ENCODE results near the gene PON1.

The PON1 gene

DNA sequence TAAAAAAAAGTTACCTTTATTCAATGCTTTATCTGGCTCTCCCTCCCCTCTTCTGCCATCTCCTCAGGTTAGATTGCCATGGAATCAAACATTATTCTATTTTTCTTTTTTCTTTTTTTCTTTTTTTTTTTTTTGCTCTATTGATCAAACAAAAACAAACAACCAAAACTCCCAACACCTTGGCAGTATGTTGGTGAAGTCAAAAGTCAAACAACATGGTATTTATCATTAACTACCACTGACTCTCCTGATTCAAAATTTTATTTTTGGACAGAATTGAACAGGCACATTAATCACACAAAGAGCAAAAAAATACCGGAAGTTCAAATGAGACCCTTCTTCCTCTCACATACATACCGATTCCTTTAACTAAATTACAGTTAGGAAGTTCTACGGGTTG, 6.4 kb downstream of the PON1 start:
- DNase-seq (ENCODE audit: low read depth in 2 of 2): no peak

DNA sequence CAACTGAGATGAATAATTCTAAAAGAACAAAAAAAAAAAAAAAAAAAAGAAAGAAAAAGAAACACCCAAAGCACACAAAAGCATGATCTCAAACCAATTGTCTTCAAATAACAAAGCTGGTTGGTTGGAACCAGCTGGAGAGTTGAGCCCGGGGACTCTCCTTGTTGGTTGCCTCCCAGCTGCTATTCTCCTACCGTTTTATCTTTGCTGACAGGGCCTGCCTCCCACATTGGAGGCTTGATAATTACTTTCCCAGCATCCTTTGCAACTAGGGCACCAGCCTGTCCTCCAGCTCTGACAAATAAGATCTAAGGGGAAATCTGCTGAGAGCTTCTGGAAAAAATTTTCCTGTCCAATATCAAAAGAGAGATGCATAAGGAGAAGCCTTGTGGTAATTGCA, 6.8 kb downstream of the PON1 start:
- DNase-seq (ENCODE audit: low read depth in 2 of 2): no peak

DNA sequence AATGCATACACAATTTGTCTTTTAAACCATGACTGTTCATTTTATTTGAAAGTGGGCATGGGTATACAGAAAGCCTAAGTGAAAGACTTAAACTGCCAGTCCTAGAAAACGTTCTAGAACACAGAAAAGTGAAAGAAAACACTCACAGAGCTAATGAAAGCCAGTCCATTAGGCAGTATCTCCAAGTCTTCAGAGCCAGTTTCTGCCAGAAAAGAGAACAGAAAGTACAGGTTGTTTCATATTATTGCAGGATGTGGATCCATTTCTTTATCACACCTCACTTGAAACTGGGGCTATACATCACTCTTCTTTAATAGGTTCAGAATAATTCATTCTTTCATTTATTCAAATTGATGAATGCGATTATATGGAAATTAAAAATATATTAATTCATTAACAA, 7.7 kb downstream of the PON1 start:
- DNase-seq (ENCODE audit: low read depth in 2 of 2): no peak

DNA sequence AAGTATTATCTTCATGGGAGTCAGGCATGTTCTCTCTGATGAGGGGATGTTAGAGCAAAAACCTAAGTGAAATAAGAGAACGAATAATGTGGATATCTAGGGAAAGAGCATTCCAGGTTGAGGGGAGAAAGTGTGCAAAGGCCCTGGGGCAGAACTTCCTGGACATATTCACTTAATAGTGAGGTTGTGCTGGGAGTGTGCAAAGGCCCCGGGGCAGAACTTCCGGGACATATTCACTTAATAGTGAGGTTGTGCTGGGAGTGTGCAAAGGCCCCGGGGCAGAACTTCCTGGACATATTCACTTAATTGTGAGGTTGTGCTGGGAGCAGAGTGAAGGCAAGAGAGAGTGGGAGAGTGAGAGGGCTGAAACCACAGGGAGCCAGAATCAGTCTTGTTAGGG, 11.8 kb downstream of the PON1 start:
- DNase-seq (ENCODE audit: low read depth in 2 of 2): no peak

DNA sequence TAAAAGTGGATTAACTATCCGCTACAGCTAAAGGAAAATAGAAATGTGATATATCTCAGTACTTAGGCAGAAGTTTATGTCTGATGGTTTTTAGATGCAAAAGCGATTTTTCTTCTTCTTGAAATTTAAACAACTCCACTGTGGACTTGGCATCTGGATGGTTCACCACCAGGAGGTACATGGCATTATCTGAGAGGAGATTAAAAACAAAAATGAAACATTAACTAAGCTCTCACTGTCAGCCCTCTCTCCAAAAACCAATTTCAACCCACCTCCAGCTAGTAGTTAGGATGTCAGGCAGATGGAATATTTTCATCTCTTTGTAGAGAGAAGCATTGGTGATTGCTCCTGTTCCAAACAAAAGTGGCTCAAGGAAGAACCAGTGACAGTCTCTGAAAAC, 12.9 kb downstream of the PON1 start:
- no peak for DNase-seq (ENCODE audit: low read depth in 2 of 2)

DNA sequence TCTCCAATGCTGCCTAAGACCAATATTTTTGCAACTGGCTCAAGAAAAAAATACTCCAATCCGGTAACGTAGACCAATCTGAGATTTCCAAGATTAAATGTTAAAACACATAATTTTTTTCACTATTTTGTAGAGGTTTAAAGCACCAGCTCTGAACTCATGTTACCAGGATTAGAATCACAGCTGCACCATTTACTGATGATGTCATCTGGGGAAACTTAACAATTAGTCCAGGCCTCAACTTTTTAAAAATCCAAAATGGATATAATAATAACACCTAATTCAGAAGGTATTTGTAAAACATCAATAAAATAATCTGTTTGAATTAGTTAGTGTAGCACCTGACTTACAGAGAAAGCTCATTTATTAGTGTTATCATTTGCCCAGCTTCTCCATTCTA, 14.4 kb downstream of the PON1 start:
- DNase-seq (ENCODE audit: low read depth in 2 of 2): no peak

DNA sequence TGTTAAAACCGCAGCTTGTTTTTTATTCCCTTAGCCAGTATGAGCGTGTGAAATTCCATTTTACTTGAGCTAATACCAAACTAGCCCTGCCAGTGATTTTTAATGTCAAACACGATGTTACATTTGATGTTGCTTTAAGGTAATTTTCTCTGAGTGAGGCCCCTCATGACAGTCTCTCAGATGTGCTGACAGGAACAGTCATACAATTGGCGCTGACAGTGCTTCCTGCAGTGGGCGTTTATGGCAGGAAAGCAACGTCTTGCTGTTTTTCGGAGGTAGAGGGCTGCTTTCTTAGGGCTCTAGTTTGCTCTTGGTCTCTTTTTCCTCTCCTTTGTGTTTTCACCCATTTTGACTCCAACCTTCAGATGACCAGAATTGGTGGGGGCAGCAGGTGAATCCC, 19.3 kb downstream of the PON1 start:
- DNase-seq (ENCODE audit: low read depth in 2 of 2): no peak

DNA sequence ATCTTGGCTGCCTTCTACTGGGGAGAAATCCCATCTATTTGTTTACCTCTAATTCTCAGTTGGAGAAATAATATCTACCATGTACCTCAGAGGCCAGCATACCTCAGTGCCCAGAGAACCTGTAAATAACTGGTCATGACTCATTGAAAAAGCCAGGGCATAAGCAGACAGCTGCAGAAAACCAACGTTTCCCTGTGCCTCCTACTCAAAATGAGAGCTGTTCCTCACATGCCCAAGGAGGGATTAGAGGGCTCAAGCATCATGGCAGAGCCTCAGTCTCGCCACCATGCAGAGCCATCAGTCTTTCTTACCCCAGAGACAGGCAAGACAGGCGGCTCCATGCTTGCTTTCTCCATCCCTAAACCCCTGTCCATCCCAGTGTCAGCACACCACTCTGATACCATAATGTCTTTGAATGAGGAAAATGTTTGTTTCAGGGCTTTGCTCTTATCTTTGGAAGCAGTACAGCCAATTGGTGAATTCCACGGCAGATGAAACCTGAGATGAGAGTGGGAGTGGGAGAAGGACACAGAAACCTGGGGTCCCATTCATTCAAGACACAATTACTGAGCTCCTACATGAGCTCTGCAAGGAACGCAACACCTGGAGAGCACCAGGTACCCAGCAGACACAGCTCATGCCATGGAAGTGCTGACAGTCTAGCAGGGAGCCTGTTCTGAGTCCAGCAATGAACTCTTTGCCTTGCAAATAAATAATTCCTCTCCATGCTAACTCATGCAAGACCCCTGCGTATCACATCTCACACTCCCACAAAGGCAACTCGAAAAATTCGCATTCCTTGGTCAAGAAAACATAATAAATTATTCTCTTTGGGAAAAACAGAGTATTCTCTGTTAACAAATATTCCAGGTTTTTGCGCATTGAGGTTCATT, 21.1 kb downstream of the PON1 start:
- DNase-seq (ENCODE audit: low read depth in 2 of 2): no peak

DNA sequence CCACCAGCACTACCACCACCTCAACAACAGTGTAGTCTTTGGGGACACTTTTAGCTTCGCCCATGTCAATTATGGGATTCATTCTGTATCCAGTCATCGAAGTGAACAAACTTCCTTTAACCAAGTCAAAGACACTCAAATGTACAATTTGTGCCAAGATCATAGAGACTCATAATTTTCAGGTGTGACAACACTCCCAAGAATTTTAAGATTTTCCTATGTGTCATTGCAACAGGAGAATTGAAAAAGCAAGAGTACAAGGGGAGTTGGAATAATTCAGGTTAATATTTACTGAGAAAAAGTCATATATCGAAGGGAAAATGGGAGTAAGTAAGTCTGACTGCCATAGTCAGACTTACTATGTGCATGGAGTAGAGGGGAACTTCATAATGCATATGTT, 26.2 kb downstream of the PON1 start:
- no peak for DNase-seq (ENCODE audit: low read depth in 2 of 2)

DNA sequence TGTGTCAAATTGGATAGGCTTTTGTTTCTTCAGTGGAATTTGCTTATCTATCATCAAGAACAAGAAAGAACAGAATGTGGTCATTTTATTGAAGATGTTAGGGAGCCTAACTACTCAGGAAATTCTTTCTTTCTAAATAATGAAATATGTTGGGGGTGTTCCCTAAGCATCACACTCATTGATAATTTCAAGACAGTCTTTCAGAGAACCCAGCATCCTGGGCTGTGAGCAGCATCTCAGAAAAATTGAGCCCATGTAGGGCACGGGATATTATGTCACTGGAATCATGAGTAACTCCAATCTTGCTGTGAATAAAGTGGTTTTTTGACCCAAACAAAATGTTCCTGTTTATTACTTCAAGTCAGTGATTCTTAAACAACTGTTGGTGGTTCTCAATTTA, 27.3 kb downstream of the PON1 start:
- no peak for DNase-seq (ENCODE audit: low read depth in 2 of 2)

DNA sequence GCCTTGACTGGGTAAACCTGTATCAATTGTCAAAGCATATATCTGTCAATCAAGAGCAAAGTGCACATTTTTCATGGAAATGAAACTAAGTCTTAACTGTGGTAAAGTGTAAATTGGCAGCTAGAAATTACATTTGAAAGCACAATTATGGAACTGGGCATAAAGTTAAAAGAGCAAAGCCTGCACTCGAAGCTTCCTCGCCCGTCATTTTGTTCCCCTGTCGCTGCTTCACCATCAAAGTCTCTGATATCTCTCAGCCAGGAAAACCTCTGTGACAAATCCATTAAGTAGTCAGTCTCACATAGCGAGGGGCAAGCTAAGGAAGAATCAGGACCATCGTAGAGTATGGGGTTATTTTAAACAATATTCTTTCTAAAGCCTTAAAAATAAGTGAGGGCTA, 27.9 kb downstream of the PON1 start:
- no peak for DNase-seq (ENCODE audit: low read depth in 2 of 2)

DNA sequence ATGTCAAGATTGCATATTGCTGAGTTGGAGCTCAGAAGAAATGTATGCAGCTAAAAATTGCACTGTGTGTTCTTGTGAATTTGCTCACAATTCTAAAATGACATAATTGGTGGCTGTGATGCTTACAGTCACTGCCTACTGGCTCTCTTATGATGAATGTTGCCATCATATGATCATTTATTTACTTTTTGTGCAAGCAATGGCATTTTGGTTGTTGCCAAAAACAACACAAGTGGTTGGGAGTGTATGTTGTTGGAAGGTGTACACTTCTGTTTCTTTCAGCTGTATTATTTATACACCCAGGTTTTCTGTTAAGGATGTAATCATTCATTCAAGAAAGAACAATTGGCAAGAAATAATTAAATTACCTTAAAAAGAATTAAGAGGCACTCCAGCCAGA, 28.9 kb downstream of the PON1 start:
- DNase-seq (ENCODE audit: low read depth in 2 of 2): no peak

DNA sequence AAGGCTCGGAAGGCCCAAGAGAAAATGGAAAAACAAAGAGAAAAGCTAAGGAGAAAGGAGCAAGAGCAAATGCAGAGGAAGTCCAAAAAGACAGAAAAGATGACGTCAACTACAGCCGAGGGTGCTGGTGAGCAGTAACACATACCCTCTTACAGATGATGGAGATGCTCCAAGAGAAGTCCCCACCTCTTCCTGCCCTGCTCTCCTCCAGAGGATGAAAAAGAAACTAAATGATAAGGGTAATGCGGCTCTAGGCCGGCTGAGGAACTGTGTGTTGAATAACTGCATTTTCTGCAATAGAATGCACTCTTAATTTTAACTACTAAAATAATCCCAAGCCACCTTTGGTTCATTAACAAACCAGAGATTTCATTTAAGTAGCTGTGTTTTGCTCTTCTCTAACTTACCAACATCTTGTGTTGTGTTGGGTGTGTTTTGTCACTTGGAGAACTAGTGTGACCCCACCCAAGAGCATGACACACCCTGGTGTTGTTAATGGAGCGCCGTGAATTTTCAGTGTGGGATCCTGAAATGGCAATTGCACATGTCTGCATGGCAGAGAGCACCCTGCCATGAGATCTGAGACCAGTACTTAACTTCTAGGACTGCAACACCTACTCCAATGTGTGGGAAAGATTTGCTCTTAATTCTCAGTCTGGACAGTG, 34.0 kb downstream of the PON1 start:
- no peak for DNase-seq (ENCODE audit: low read depth in 2 of 2)

DNA sequence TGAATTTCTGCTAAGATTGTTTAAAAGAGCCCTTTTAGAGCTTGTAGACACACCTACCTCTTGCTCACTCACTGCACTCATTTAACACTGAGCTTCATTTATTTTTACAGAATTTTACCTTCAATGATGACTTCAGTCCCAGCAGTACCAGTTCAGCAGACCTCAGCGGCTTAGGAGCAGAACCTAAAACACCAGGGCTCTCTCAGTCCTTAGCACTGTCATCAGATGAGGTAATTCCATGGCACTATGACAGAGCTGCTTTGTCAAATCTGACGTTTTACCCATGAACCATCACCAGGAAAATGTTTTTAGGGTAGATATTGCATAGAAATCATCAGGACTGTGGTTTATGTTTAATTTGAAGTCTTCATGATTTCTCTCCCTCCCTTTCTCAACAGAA, 38.2 kb downstream of the PON1 start:
- no peak for DNase-seq (ENCODE audit: low read depth in 2 of 2)

DNA sequence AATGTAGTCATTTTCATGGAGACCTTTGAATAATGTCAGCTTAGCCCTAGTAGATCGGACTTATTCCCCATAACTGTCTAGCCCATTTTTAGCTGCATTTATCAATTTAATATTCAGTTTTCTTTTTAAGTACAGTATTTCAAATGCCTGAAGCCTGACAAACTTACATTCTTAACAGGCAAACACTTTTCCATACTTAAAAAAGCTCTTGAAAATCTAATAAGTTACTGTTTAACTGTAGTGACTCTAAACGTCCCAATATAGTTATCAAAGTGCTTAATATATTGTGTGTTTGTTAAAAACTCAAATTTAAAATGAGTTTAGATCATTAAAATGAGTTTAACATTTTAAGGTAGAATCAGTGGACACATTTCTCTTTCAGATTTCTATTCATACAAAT, 44.9 kb downstream of the PON1 start:
- no peak for DNase-seq (ENCODE audit: low read depth in 2 of 2)

DNA sequence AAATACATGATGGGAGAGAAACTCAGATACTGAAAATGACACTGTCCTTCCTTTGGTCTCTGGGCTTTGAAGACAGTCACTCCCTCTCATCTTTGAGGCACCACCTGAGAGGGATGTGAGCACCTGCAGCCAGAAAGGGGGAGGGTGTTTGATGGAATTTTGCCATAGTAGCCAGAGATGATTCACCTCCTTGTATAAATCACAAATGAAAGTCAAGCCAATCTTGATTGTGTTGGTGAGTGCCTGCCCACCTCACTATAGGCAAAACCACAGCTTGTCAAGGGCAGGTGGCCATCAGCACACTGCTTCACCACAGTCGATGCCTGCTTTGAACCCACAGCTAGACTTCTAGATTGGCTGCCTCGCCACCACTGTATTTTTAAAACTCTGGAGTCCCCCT, 48.2 kb downstream of the PON1 start:
- DNase-seq (ENCODE audit: low read depth in 2 of 2): no peak

DNA sequence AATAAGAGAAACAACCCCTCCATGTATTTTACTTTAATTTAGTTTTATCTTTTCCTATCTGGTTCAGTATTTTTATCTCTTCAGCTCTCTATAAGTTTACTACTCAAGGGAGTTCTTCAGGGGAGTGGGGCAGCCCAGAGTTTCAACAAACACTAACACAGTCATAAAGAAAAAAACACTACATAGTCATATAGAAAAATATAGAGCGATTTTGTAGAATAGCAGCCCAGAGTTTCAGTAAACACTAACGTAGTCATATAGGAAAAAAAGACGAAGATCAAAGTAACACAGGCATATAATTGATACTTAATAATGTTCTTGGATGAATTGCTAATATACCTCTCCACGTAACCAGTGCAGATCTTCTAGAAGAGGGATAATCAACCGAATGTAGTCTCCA, 54.7 kb downstream of the PON1 start:
- DNase-seq (ENCODE audit: low read depth in 2 of 2): no peak

DNA sequence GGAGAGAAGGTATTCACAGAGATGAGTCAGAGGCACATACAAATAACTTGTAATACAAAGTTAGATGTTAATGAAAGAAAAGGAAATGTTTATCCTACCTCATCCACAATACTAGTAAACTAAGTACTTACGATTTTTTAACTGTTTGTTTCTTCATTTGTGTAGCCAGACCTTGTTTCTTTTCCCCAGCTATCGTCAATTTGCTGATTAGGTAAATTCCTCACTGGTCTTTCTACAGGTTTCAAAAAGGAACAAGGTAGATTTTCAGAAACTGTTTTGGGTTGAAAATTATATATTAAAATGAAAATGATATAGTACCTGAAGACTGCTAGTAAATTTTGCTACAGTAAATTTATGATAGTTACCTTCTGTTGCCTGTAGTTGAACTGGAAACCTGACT, 56.6 kb downstream of the PON1 start:
- DNase-seq (ENCODE audit: low read depth in 2 of 2): no peak

DNA sequence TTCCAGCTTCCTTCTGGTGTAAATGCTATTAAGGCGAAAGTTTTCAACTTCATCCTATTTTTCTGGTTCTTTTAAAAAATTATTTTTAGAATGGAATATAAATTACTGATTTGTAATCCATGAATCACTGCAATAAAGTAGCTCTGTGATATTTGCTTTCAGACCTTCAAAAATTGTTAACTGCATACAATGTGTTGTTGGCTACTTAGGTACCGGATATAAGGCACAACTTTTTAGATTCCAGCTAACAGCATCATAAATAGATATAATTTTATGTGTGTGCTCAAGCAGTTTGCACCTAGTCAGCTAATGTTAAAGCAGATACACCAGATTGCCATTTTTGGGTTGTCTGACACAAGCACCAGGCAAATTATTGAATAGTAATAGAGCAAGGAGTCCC, 58.7 kb downstream of the PON1 start:
- no peak for DNase-seq (ENCODE audit: low read depth in 2 of 2)

DNA sequence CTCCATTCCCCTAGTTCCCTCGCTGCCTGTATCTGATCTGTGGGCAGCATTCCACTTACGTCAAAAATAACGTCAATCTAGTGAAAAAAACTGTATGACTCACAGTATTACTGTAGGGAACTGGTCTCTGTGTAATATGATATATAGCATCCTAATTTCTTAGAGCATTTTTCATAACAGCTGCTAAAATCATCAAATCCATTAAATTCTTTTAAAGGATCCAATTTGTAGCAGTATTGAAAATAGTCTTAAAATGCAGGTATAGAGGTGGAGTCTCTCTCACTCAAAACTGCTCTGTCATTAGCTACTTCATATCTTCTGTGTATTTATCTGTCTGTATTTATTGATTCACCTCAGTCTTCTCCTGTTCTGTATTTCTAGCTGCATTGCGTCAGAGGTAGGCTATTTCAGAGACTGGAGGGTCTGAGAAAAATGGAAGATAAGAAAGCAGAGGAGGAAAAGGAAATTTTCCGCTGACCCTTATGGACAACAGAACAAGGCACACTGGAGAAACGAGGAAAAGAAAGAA, 59.9 kb downstream of the PON1 start:
- DNase-seq (ENCODE audit: low read depth in 2 of 2): no peak

DNA sequence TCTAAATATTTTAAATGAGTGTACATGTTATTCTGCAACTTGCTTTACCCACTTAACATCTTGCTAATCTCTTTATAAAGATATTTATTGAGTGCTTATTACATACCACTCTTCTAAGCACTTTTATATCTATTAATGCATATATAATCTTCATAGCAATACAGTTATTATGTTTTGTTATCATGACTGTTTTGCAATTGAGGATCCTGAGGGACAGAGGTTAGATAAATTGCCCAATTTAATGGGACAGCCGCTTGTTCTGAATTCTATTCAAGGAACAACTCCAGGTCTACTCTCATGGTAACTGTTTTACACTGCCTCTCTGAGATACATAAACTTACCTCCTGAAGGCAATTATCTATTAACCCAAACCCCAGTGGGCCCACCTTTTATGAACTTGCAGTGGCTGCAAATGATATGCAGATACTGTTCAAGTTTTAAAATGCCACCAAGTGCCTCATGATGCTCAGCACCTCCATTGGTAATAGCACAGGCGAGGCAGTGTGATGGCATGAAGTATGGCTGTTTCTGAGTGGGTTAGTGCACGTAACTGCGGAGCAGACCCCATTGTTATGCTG, 60.5 kb downstream of the PON1 start:
- DNase-seq (ENCODE audit: low read depth in 2 of 2): no peak

DNA sequence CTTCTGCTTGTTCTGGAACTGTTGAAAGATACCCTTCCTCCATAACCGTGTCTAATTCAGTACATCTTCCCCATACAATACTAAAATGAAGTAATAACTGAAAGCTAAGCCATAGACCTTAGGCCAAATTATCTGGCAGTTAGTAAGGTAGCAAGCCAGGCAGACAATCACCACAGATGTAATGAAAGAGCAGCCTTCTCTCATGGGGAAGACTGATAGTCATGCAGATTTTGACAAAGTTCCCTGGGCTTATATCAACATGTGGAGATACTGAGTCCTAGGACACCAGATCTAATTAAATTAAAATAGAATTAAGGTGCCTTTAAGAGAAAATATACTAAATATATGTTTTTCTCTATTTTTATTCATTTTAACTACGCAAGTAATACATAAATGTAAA, 61.5 kb downstream of the PON1 start:
- DNase-seq (ENCODE audit: low read depth in 2 of 2): no peak

DNA sequence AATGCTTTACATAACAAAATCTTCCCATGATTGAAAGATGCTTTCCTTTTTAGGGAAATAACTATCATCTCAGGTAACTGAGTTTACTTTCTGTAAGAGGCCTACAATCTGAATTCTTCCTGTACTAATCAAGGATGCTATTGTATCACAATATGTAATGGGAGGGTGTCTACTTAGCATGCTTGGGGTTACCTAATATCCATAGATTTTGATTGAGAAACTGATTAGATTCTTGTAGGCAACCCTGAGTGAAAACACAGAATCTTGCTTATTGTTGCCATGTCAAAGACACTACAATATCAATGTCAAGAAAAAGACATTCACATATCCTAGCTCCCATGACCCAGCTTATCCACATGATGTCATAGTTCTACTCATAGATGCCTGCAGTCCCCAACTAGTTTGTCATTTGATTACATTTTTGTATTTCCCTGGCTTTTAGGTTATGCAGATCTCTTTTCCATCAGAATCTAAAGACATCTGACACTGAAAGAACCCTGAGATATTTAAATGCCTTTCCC, 62.4 kb downstream of the PON1 start:
- DNase-seq (ENCODE audit: low read depth in 2 of 2): no peak

All from stimulated activated CD8-positive, alpha-beta memory T cell treated with anti-CD3 and anti-CD28 coated beads, Interleukin-7, amount 100 ng/mL, for 4 hours (primary cell).